HG03432 (cell line): ENCODE measurements around the gene MESP1.

Experiments used
- ATAC-seq: cut with Tn5 transposase; IDR thresholded peaks from one replicate; pipeline ENCODE4 v1.9.1; 2021; ENCODE audit warnings: mild to moderate bottlenecking, moderate library complexity; ENCODE audit not compliant: unreplicated experiment

MESP1 gene

DNA sequence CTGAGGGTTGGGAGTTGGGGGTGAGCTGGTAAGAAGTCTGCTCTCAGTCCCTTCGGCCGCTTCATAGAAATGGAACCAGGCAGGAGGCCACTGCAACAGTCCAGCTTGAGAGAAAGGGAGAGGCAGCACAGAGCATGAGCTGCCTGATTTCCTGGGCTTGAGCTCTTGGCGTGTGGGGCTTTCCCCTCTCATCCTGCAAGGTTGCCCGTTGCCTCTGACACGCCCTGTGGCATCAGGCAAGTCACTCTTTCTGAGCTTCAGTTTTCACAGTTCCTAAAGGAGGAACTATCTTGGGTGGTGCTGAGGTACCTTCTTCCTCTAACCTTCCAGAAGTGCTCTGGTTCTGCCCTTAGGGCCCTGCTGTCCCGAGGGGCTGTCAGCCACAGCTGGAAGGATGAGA lies 30.0 kb upstream of the MESP1 start:
- peak; percentile 39 for ATAC-seq

GRCh38 chr15:89780601-89781000 lies 29.6 kb upstream of the MESP1 start:
- ATAC-seq: no peak

GRCh38 chr15:89778861-89779260 lies 27.8 kb upstream of the MESP1 start:
- no peak for ATAC-seq

DNA sequence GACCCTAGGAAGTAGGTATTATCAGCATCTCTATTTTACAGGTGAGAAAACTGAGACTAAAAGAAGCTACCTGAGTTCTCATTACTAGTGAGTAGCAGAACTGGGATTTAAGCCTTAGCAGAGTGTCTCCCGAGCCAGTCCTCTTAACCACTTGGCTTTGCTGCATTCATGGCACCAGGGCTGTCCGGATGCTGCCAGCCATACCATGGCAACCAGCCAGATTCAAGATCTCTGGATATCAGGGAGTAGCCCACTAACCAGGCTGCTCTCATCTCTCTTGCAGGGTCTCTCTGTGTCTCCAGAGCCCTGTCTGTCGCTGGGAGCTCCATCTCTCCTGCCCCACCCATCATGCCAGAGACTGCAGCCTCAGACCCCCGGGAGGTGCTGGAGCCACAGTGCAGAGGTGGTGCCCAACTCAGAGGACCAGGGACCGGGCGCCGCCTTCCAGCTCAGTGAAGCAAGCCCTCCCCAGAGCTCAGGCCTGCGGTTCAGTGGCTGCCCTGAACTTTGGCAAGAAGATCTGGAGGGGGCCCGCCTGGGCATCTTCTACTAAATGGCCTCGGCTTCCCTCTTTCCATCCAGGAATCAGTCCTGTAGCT lies 26.8 kb upstream of the MESP1 start:
- no peak for ATAC-seq

DNA sequence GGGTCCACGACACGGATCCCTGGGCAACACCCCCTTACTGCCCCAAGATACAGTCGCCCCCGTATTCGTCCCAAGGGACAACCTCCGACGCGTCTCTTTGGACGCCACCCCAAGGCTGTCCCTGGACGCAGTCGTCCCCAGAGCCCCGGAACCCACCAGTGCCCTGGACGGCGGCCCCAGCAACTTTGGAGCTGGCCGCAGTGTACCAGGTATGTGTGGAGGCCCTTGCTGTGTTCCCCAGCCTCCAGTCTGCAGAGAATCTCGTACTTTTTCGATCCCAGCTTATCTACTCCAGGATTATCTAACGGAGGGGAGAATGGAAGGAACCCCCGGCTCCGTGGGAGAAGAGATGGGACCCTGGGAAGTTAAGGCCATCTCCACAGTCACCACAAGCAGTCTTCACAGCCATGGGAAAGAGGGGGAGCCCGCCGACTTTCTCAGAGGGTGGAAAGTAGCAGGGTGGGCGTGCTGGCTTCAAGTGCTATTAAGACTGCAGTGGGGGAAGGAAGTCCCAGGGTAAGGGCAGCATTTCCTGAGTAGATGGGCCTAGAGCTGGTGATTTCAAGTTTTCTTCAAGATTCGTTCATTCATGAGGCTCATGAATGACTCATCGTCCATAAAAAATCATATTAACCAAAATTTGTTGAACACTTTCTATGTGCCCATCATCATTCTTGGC lies 26.2 kb upstream of the MESP1 start:
- no peak for ATAC-seq

DNA sequence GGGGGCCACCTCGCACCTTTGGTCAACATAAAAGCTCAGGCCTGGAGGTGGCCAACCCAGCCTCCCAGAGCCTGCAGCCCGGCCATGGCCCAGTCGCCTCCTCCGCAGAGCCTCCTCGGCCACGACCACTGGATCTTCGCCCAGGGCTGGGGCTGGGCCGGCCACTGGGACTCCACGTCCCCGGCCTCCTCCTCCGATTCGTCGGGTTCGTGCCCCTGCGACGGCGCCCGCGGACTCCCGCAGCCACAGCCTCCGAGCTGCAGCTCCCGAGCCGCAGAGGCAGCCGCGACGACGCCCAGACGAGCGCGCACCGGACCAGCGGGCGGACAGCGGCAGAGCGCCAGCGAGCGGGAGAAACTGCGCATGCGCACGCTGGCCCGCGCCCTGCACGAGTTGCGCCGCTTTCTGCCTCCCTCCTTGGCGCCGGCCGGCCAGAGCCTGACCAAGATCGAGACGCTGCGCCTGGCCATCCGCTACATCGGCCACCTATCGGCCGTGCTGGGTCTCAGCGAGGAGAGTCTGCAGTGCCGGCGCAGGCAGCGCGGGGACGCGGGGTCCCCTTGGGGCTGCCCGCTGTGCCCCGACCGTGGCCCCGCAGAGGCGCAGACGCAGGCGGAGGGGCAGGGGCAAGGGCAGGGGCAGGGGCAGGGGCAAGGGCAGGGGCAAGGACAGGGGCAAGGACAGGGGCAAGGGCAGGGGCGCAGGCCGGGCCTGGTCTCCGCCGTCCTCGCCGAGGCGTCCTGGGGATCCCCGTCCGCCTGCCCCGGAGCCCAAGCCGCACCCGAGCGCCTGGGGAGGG lies 25.4 kb upstream of the MESP1 start, which contains the start of gene MESP2:
TSS of gene MESP2 (plus strand) at position 59 of the 799 bp plus-strand sequence. CDS start at position 85, 26 bp downstream.
- peak; percentile 70 for ATAC-seq

DNA sequence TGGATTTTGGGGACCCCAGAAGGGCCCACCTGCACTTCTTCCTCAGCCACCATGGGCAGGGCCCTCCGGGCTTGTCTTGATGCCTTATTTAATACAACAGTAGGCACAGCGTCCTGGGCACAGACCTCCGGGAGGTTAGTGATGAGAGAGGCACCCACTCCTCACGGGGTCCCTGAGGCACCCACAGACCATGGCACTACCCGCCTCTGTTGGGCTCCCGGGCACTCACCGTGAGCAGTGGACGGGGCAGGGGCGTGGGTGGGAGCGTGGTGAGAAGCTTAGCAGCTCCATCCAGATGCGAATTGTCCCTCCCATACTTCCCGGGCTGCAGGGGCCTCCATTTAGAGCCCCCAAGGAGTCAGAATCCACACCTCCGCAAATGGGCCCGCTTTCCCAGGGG lies 24.8 kb upstream of the MESP1 start:
- ATAC-seq: peak; percentile 11

DNA sequence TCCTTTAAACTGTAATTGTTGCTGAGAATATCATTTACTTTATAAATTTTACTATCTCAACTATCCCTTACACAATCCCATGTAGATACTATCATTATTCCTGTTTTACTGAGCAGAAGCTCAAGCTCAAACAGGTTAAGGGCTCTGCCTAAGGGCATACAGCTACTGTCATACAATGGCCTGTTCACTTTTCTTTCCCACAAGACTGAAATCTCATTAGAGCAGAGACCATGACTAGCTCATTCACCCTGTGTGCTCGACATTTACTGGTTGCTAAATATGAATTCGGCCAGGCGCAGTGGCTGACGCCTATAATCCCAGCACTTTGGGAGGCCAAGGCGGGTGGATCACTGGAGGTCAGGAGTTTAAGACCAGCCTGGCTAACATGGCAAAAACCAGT lies 23.4 kb upstream of the MESP1 start:
- no peak for ATAC-seq

- no peak for ATAC-seq
Observed at GRCh38 chr15:89772932-89773583, 22.0 kb upstream of the MESP1 start.

- ATAC-seq: no peak
Observed at GRCh38 chr15:89770041-89770440, 19.0 kb upstream of the MESP1 start.

GRCh38 chr15:89769366-89769765 lies 18.3 kb upstream of the MESP1 start:
- ATAC-seq: no peak

- no peak for ATAC-seq
Observed at GRCh38 chr15:89768071-89768500, 17.0 kb upstream of the MESP1 start.

DNA sequence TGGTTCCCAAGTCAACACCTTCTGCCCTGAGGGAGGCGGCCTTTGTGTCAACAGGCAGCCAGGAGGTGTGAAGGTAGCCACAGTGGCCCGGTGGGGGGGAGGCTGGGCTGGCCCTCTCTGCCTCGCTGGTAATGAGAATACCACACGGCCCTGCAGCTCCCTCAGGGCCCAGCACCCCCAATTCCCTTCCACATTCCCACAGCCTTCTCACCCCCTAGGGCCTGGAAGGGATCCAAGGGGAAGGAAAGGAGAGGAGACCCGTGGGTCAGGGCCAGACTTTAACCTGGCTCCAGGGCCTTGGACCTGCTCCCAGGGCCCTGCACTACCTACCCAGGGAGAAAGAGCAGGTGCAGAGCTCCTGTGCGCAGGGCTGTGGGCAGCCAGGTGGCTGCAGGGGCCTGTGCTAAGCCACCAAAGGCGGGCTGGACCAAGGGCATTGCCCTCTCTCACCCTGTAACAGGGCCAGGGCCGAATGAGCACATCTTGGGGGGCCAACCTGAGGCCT lies 16.4 kb upstream of the MESP1 start:
- no peak for ATAC-seq

- no peak for ATAC-seq
Observed at GRCh38 chr15:89766357-89767311, 15.6 kb upstream of the MESP1 start.

DNA sequence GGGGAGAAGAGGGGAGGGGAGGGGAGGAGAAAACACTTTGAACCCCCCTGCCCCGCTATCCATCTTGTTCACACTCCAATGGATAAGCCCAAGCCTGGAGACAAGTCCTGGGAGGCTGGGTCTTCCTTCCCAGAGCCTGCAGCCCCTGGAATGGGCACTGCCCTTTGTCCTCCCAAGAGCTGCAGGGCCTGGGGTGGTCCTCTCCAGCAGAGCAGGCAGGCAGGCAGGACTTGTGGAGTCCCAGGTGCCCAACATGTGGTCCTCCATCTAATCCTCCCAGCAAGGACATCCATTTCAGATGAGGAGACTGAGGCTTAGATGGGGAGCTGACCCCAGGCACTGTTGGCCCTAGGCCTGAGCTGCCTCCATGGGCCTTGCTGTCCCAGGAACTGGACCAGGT lies 14.6 kb upstream of the MESP1 start:
- no peak for ATAC-seq

DNA sequence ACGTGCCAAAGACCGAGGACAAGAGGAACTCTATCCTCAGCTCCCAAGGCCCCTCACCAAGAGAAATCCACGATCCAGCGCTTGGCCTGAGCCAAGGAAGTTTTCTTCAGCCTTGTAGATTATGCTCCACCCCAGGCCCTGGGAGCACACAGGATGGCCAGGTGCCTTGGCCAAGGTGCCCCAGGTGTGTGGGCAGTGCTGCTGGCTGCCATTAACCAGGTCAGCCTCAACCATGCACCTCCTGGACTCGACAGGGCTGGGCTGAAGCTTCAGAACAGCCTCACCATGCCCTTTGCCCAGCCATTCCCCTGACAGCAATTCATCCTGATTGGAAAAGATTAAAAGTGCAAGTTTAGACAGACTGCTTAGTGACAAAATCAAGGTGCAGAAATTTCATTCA lies 10.9 kb upstream of the MESP1 start:
- no peak for ATAC-seq

DNA sequence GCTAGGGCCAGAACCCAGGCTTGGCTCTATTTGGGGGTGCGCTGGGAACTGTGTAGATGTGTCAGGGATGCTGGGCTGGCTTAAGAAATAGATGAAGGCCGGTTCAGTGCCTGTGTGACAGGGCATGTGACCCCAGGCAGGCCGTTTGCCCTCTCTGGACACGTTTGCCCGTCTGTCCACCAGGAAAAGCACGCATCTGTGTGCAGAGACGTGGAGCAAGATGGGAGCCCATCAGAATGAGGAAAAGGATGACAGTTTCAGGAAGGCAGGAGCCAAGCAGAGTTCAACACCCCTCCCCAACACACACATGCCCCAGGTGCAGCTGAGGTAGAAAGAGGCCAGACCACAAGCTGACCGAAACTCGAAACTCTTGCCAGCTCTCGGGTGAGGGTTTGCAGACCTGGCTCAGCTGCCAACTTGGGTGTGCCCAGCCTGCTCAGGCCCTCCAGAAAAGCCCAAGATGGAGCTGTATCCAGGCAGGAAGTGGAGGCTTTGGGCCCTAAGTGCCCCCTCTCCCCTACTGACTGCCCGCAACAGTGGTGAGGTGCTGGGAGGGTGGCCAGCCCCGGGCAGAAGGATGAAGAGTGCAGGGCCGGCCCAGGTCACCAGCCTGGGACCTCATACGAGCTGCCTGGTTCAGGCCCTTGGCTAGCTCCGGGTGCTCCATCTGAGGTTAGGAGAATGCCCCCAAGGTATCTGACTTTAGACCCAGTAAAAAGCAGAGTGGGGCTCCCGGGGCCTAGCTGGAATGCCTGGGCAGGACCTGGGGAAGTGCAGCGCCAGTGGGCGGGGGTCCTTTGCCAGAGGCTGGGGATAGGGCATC lies 10.2 kb upstream of the MESP1 start:
- ATAC-seq: peak; percentile 48

DNA sequence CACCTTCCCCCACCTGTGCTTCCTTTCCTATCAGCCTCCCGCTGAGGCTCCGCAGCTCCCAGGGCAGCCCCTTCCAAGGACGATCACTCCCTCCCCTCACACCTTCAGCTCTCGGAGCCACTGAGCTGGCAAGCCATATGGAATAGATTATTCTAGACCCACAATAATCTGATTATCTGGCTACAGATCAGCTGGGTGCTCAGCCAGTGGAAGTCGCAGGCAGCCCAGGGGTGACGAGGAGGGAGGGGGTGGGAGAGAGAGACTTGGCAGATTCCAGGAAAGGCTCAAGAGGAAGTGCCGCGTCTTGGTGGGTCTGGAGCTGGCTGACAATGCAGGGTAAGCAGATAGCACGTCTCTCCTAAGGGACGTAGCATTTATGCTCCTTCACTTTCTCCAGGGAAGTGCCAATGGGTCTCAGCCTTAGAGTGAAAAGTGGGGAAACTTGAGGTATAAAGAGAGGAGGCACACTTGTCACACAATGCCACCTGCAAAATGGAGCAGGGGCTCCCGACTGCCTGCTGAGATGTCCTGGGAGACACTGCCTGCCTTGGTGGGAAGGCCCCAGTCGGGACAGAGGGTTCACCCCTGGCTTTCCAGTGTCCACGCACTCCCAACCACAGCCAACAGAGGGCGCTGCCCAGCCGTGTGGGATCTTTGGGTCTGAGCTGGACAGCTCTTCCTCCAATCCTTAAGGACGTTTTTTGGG lies 9.4 kb upstream of the MESP1 start:
- peak; percentile 62 for ATAC-seq

DNA sequence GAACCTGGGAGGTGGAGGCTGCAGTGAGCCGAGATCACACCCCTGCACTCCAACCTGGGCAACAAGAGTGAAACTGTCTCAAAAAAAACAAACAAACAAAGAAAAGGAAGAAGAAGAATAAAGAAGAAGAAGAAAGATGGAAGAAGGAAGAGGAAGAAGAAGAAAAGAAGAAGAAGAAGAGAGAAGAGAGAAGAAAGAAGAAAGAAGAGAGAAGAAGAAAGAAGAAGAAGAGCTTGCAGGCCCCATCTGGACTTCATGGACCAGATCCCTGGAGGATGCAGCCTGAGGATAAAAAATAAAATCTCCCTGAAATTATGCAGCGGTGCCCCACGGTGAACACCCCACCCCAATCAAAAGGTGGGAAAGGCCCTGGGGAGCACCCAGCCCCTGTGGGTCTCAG lies 8.8 kb upstream of the MESP1 start:
- ATAC-seq: no peak
